ENCODE data around the gene IPO5.
"Not testable (repeated sequence)": the region's sequence is repeated elsewhere in the genome, so short reads cannot be mapped to it uniquely, and the experiment has no call there.

IPO5 gene

DNA sequence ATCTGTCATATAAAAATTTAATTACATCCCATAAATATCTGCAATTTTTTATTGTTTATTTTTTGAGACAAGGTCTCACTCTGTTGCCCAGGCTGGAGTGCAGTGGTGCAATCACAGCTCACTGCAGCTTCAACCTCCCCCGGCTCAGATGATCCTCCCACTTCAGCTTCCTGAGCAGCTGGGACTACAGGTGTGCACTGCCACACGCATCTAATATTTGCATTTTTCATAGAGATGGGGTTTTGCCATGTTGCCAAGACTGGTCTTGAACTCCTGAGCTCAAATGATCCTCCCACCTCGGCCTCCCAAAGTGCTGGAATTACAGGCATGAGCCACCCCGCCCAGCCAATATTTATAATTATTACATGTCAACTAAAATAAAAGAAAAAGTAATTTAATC is 644 bp upstream of the IPO5 start:
- H3K27me3 ChIP-seq (ENCODE audit: insufficient read depth, low read length); H3K4me3 ChIP-seq (ENCODE audit: low read length); H3K27ac ChIP-seq (ENCODE audit: low read length); H3K9me3 ChIP-seq (ENCODE audit: insufficient read depth, low read depth, low read length); H3K9ac ChIP-seq (ENCODE audit: low read depth, low read length); H3K4me1 ChIP-seq (ENCODE audit: insufficient read depth, low read length); H3K36me3 ChIP-seq (ENCODE audit: insufficient read depth, low read depth, low read length): not testable (repeated sequence)

DNA sequence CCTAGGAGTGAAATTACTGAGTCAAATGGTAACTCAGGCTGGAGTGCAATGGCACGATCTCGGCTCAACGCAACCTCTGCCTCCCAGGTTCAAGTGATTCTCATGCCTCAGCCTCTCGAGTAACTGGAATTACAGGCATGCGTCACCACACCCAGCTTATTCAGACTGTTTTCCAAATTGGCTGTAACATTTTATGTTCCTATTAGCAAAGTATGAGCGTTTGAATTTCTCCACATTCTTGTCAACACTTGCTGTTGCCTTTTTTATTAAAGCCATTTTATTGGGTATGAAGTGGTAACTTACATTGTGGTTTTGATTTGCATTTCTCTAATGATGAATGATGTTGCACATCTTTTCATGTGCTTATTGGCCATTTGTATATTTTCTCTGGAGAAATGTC is 7.9 kb downstream of the IPO5 start:
- Histone ChIP-seq H3K36me3 (ENCODE audit: insufficient read depth, low read depth, low read length) (no peaks in the 10 kb centered on the region), H3K27ac (ENCODE audit: low read length) (no peak overlapping the region), H3K27me3 (ENCODE audit: insufficient read depth, low read length) (no peaks in the 10 kb centered on the region), H3K4me3 (ENCODE audit: low read length) (no peak overlapping the region), H3K9ac (ENCODE audit: low read depth, low read length) (no peak overlapping the region), H3K9me3 (ENCODE audit: insufficient read depth, low read depth, low read length) (no peaks in the 10 kb centered on the region), H3K4me1 (ENCODE audit: insufficient read depth, low read length) (no peaks in the 10 kb centered on the region)

DNA sequence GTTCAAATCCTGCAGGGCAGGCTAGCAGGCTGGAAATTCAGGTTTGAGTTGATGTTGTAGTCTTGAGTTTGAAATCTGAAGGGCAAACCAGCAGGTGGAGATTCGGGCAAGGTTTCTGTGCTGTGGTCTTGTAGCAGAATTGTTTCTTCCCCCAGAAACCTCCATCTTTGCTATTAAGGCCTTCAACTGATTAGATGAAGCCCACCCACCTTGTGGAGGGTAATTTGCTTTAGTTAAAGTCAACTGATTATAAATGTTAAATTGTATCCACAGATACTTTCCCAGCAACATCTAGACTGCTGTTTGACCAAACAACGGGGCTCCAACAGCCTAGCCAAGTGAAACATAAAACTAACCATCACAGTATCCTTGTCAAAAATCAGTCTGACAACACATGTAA is 9.4 kb downstream of the IPO5 start:
- Histone ChIP-seq H3K4me3 (ENCODE audit: low read length) (no peak overlapping the region), H3K36me3 (ENCODE audit: insufficient read depth, low read depth, low read length) (no peaks in the 10 kb centered on the region), H3K9me3 (ENCODE audit: insufficient read depth, low read depth, low read length) (no peaks in the 10 kb centered on the region), H3K9ac (ENCODE audit: low read depth, low read length) (no peak overlapping the region), H3K4me1 (ENCODE audit: insufficient read depth, low read length) (no peaks in the 10 kb centered on the region), H3K27ac (ENCODE audit: low read length) (no peak overlapping the region), H3K27me3 (ENCODE audit: insufficient read depth, low read length) (no peaks in the 10 kb centered on the region)

DNA sequence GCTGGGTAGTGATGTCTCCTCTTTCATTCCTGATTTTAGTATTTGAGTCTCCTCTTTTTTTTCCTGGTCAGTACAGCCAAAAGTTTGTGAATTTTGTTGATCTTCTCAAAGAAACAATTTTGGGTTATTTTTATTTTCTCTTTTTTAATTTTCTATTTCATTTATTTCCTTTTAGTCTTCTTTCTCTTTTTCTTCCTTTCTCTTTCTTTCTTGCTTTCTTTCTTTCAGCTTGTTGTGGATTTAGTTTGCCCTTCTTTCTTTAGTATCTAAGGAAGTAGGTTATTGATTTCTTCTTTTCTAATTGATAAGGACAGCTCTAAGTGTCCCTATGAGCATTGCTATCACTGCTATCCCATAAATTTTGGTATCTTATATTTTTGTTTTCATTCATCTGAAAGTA is 13.8 kb downstream of the IPO5 start:
- H3K4me1 ChIP-seq (ENCODE audit: insufficient read depth, low read length): no peaks in the 10 kb centered on the region
- no peak overlapping the region for H3K9ac ChIP-seq (ENCODE audit: low read depth, low read length)
- no peaks in the 10 kb centered on the region for H3K9me3 ChIP-seq (ENCODE audit: insufficient read depth, low read depth, low read length)
- no peaks in the 10 kb centered on the region for H3K36me3 ChIP-seq (ENCODE audit: insufficient read depth, low read depth, low read length)
- H3K4me3 ChIP-seq (ENCODE audit: low read length): no peak overlapping the region
- no peaks in the 10 kb centered on the region for H3K27me3 ChIP-seq (ENCODE audit: insufficient read depth, low read length)
- H3K27ac ChIP-seq (ENCODE audit: low read length): no peak overlapping the region

DNA sequence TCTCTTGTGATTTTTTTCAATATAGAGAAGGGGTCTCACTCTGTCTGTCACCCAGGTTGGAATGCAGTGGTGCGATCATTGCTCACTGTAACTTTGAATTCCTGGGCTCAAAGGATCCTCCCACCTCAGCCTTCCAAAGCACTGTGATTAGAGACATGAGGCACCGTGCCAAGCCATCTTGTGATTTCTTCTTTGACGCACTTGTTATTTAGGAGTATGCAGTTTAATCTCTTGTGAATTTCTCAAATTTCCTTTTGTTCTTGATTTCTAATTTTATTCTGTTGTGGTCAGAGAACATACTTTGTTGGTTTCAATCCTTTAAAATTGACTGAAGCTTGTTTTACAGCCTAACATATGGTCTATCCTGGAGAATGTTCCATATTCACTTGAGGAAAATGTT is 14.5 kb downstream of the IPO5 start:
- Histone ChIP-seq H3K9ac (ENCODE audit: low read depth, low read length) (no peak overlapping the region), H3K4me1 (ENCODE audit: insufficient read depth, low read length) (no peaks in the 10 kb centered on the region), H3K36me3 (ENCODE audit: insufficient read depth, low read depth, low read length) (no peaks in the 10 kb centered on the region), H3K27me3 (ENCODE audit: insufficient read depth, low read length) (no peaks in the 10 kb centered on the region), H3K4me3 (ENCODE audit: low read length) (no peak overlapping the region), H3K9me3 (ENCODE audit: insufficient read depth, low read depth, low read length) (no peaks in the 10 kb centered on the region), H3K27ac (ENCODE audit: low read length) (no peak overlapping the region)

DNA sequence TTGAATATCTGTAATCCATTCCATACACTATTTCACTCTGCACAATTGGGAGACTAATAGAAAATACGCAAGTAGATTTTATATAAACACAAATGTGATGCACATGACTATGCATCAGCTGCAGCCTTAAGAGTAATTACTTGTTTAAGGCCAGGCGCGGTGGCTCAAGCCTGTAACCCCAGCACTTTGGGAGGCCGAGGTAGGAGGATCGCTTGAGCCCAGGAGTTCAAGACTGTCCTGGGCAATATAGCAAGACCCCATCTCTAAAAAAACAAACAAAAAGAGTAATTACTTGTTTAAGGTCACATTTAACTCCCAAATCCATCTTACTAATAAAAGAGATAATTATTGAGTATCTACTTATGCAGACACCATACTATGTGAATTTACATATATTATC is 18.0 kb downstream of the IPO5 start:
- no peaks in the 10 kb centered on the region for H3K36me3 ChIP-seq (ENCODE audit: insufficient read depth, low read depth, low read length)
- H3K27ac ChIP-seq (ENCODE audit: low read length): no peak overlapping the region
- peaks cover 7% of the 10 kb centered on the region; the same call in 1 of the 2 replicates for H3K4me1 ChIP-seq (ENCODE audit: insufficient read depth, low read length)
- no peaks in the 10 kb centered on the region for H3K9me3 ChIP-seq (ENCODE audit: insufficient read depth, low read depth, low read length)
- H3K4me3 ChIP-seq (ENCODE audit: low read length): no peak overlapping the region
- H3K9ac ChIP-seq (ENCODE audit: low read depth, low read length): no peak overlapping the region
- H3K27me3 ChIP-seq (ENCODE audit: insufficient read depth, low read length): no peaks in the 10 kb centered on the region

DNA sequence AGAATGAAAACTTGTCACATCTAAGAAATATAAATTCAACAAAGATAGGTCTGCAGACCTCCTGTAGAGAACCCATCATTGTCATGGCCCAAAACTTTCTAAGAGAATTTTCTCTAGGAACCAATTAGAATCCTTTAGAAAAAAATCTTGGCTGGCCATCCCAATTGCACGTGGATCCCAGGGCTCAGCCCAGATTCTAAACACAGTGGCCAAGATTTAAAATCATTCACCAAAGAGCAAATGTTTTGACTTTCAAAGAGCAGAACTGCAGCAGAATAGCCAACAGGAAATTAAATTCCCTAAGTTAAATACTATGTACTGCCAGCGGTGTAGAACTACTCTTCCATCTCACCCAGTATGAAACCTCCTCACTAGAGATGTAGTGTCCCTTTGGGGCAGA is 21.3 kb downstream of the IPO5 start:
- H3K36me3 ChIP-seq (ENCODE audit: insufficient read depth, low read depth, low read length): peaks cover 5% of the 10 kb centered on the region; the same call in 1 of the 2 replicates
- H3K27me3 ChIP-seq (ENCODE audit: insufficient read depth, low read length): no peaks in the 10 kb centered on the region
- no peak overlapping the region for H3K9ac ChIP-seq (ENCODE audit: low read depth, low read length)
- H3K4me3 ChIP-seq (ENCODE audit: low read length): no peak overlapping the region
- peaks cover 19% of the 10 kb centered on the region; the same call in 1 of the 2 replicates for H3K4me1 ChIP-seq (ENCODE audit: insufficient read depth, low read length)
- no peaks in the 10 kb centered on the region for H3K9me3 ChIP-seq (ENCODE audit: insufficient read depth, low read depth, low read length)
- H3K27ac ChIP-seq (ENCODE audit: low read length): no peak overlapping the region

DNA sequence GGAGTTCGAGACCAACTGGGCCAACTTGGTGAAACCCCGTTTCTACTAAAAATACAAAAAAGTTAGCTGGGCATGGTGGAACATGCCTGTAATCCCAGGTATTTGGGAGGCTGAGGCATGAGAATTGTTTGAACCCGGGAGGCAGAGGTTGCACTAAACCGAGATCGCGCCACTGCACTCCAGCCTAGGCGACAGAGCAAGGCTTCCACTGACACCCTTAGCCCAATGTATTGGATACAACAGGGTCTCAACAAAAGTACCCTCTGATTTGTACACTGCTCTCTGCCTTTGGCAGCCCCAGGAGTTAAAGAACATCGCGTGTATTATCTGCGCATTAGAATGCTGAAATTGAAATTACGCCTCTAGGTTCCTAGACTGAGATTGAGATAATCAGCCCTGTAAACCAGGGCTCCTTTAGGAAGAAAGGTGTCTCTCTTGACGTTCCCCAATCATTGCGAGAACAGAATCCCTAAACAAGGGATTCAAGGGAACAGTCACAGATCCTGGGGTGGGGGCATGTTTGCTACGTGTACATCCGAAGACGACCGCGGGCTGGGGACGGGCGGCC is 21.9 kb downstream of the IPO5 start:
- Histone ChIP-seq H3K27ac (ENCODE audit: low read length) (peak overlapping the region; percentile 93), H3K4me3 (ENCODE audit: low read length) (peak overlapping the region; percentile 96), H3K27me3 (ENCODE audit: insufficient read depth, low read length) (no peaks in the 10 kb centered on the region)

DNA sequence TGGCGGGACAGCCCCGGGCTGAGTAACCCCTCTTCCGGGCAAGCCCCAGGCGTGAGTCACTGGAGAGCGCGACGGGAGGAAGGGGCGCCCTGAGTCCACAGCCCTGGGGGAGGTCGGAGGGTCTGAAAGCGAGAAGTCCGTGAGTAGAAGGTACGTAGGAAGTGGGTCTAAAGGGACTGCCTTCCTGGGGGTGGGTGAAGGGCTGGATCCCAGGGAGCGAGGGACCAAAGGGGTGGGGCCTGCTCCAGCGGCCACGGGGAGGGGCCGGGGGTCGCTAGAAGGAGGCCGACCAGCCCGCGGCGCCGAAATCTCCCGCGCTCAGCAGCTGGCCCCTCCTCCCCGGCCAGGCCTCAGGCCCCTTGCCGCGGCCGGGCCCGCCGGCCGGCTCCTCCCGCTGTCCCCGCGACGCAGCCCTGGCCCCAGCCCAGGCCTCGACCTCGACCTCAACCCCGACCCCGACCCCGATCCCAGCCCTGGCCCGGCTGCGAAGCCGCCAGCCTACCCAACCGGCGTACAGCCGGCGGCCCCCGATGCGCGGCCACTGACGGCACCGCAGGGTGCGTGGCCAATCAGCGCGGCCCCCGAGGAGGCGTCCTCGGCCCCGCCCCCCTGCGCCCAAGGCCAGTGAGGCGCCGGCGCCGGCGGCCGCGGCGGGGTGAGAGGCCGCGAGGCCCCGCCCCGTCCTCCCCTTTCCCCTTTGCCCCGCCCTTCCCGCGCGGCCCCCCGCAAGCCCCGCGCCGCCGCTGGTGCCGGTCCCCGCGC is 22.6 kb downstream of the IPO5 start:
- H3K4me1 ChIP-seq (ENCODE audit: insufficient read depth, low read length): peaks cover 19% of the 10 kb centered on the region; the same call in 1 of the 2 replicates
- H3K27ac ChIP-seq (ENCODE audit: low read length): peak overlapping the region; percentile 93
- H3K36me3 ChIP-seq (ENCODE audit: insufficient read depth, low read depth, low read length): peaks cover 11% of the 10 kb centered on the region; the same call in 1 of the 2 replicates
- H3K27me3 ChIP-seq (ENCODE audit: insufficient read depth, low read length): no peaks in the 10 kb centered on the region
- peak overlapping the region; percentile 93; the same call in 1 of the 2 replicates for H3K9ac ChIP-seq (ENCODE audit: low read depth, low read length)
- H3K4me3 ChIP-seq (ENCODE audit: low read length): peak overlapping the region; percentile 96
- no peaks in the 10 kb centered on the region for H3K9me3 ChIP-seq (ENCODE audit: insufficient read depth, low read depth, low read length)

More for the DNA sequence above, 21.9 kb downstream of the IPO5 start:
- H3K9me3 ChIP-seq (ENCODE audit: insufficient read depth, low read depth, low read length): no peaks in the 10 kb centered on the region
- peaks cover 19% of the 10 kb centered on the region; the same call in 1 of the 2 replicates for H3K4me1 ChIP-seq (ENCODE audit: insufficient read depth, low read length)
- peaks cover 8% of the 10 kb centered on the region; the same call in 1 of the 2 replicates for H3K36me3 ChIP-seq (ENCODE audit: insufficient read depth, low read depth, low read length)
- H3K9ac ChIP-seq (ENCODE audit: low read depth, low read length): peak overlapping the region; percentile 93; the same call in 1 of the 2 replicates

DNA sequence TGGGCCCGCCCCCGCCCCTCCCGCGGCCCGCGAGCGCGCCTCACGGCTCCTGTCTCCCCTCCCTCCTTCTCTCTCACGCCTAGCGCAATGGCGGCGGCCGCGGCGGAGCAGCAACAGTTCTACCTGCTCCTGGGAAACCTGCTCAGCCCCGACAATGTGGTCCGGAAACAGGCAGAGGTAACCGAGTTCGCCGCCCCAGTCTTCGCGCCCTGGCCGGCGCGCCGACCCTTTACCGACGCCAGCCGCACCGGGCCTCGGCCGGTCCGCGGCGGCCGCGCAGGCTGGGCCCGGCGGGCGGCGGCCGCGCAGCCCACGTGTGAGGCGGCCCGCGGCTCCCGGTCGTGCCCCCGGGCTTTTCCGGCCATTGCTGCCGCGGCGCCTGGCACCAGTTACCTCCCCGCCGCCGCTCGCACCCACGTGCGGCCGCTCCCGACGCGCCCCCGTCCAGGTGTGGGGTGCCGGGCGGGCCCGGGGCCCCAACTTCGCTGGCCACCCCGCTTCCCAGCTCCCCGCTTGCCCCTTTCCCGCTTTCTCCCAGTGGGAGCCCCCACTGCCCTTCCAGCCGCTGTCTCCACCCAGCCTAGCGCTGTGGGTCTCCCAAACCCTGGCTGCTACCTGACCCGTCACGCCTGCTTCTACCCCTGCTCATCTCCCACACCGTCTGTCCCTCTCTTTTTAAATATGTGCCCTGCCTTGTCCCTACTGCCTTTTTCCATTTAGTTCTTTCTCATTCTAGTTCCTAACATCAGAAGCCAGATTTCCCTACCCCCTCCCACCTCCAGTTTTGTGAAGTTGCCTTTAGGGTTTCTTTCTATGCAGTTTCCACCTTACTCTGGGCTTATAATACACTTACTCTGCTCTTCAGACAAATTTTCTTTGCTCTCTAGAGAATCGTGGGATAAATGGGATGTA is 23.4 kb downstream of the IPO5 start:
- H3K9ac ChIP-seq (ENCODE audit: low read depth, low read length): peak overlapping the region; percentile 93
- peak overlapping the region; percentile 87 for H3K27ac ChIP-seq (ENCODE audit: low read length)
- H3K4me1 ChIP-seq (ENCODE audit: insufficient read depth, low read length): peaks cover 19% of the 10 kb centered on the region; the same call in 1 of the 2 replicates
- peak overlapping the region; percentile 96 for H3K4me3 ChIP-seq (ENCODE audit: low read length)
- H3K27me3 ChIP-seq (ENCODE audit: insufficient read depth, low read length): no peaks in the 10 kb centered on the region
- no peaks in the 10 kb centered on the region for H3K9me3 ChIP-seq (ENCODE audit: insufficient read depth, low read depth, low read length)
- H3K36me3 ChIP-seq (ENCODE audit: insufficient read depth, low read depth, low read length): peaks cover 19% of the 10 kb centered on the region

DNA sequence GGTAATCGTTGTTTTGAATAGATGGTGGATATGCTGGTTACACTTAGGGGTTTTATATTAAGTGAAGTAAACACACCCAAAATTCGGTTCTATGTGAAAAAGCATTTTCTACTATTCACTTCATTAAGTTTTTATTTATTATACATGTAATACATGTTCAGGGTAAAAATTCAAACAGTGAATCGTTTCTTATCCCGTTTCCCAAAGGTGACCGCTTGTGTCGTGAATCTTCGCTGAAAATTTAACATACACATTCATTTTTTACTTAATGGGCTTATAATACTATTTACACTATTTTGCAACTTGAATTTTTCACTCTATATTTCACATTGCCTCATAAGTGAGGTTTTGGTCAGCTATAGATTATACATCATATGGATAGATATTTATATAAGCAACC is 24.5 kb downstream of the IPO5 start:
- Histone ChIP-seq H3K9me3 (ENCODE audit: insufficient read depth, low read depth, low read length) (no peaks in the 10 kb centered on the region), H3K27me3 (ENCODE audit: insufficient read depth, low read length) (no peaks in the 10 kb centered on the region), H3K9ac (ENCODE audit: low read depth, low read length) (peak overlapping the region; percentile 93), H3K36me3 (ENCODE audit: insufficient read depth, low read depth, low read length) (peaks cover 30% of the 10 kb centered on the region), H3K4me3 (ENCODE audit: low read length) (peak overlapping the region; percentile 96), H3K27ac (ENCODE audit: low read length) (no peak overlapping the region), H3K4me1 (ENCODE audit: insufficient read depth, low read length) (peaks cover 19% of the 10 kb centered on the region; the same call in 1 of the 2 replicates)
